ENCODE data around the gene GSTO1.
A peak's percentile ranks its signal among the peaks of the same experiment; 100 is the strongest.

GSTO1 gene

GRCh38 chr10:104216631-104217030 lies 38.1 kb upstream of the GSTO1 start:
- Histone ChIP-seq H3K27ac (ENCODE audit: low read length) (no peak overlapping the region), H3K79me2 (ENCODE audit: low read length) (no peaks in the 10 kb centered on the region), H3K4me3 (ENCODE audit: low read length) (no peak overlapping the region), H3K4me1 (ENCODE audit: low read length) (no peaks in the 10 kb centered on the region), H3F3A (ENCODE audit: insufficient read depth, low read length) (no peaks in the 10 kb centered on the region), H3K9me2 (replicated peaks; ENCODE audit: insufficient read depth, low read length) (no peaks in the 10 kb centered on the region), H3K27me3 (replicated peaks; ENCODE audit: insufficient read depth, low read length) (no peaks in the 10 kb centered on the region), H3K9ac (ENCODE audit: low read length) (no peak overlapping the region), H4K20me1 (ENCODE audit: insufficient read depth, low read length) (no peaks in the 10 kb centered on the region), H2AFZ (ENCODE audit: low read length) (no peak overlapping the region), H3K4me2 (ENCODE audit: low read depth, low read length) (no peak overlapping the region), H3K9me3 (replicated peaks; ENCODE audit: insufficient read depth, low read length) (no peaks in the 10 kb centered on the region), H3K36me3 (replicated peaks; ENCODE audit: insufficient read depth, low read length) (no peaks in the 10 kb centered on the region)
- DNase-seq, result no peak
- TF ChIP-seq EZH2phosphoT487 (IDR thresholded peaks at IDR 0.05; ENCODE audit: low read length) (no peak), CTCF (IDR thresholded peaks at IDR 0.05; ENCODE audit: low read length) (no peak), EZH2 (optimal IDR thresholded peaks at IDR 0.05; ENCODE audit: low read depth, low read length) (no peak)

- peak; percentile 19 for DNase-seq
Observed at GRCh38 chr10:104218751-104219150, 35.9 kb upstream of the GSTO1 start.

GRCh38 chr10:104220522-104220921 lies 34.2 kb upstream of the GSTO1 start:
- no peaks in the 10 kb centered on the region for H4K20me1 ChIP-seq (ENCODE audit: insufficient read depth, low read length)
- no peak overlapping the region for H3K4me2 ChIP-seq (ENCODE audit: low read depth, low read length)
- no peaks in the 10 kb centered on the region for H3F3A ChIP-seq (ENCODE audit: insufficient read depth, low read length)
- DNase-seq, result no peak
- TF ChIP-seq EZH2phosphoT487 (IDR thresholded peaks at IDR 0.05; ENCODE audit: low read length), result no peak
- no peak for TF ChIP-seq EZH2 (optimal IDR thresholded peaks at IDR 0.05; ENCODE audit: low read depth, low read length)
- no peak for TF ChIP-seq CTCF (IDR thresholded peaks at IDR 0.05; ENCODE audit: low read length)
- no peaks in the 10 kb centered on the region for H3K9me2 ChIP-seq (replicated peaks; ENCODE audit: insufficient read depth, low read length)
- no peak overlapping the region for H3K27ac ChIP-seq (ENCODE audit: low read length)
- no peak overlapping the region for H3K9ac ChIP-seq (ENCODE audit: low read length)
- no peak overlapping the region for H3K4me3 ChIP-seq (ENCODE audit: low read length)
- H2AFZ ChIP-seq (ENCODE audit: low read length), result no peak overlapping the region
- no peaks in the 10 kb centered on the region for H3K4me1 ChIP-seq (ENCODE audit: low read length)
- no peaks in the 10 kb centered on the region for H3K27me3 ChIP-seq (replicated peaks; ENCODE audit: insufficient read depth, low read length)
- no peaks in the 10 kb centered on the region for H3K9me3 ChIP-seq (replicated peaks; ENCODE audit: insufficient read depth, low read length)
- no peaks in the 10 kb centered on the region for H3K79me2 ChIP-seq (ENCODE audit: low read length)
- H3K36me3 ChIP-seq (replicated peaks; ENCODE audit: insufficient read depth, low read length), result no peaks in the 10 kb centered on the region

More at GRCh38 chr10:104218751-104219150, 35.9 kb upstream of the GSTO1 start:
- no peak overlapping the region for H3K4me3 ChIP-seq (ENCODE audit: low read length)
- H3K36me3 ChIP-seq (replicated peaks; ENCODE audit: insufficient read depth, low read length), result no peaks in the 10 kb centered on the region
- H3K9ac ChIP-seq (ENCODE audit: low read length), result no peak overlapping the region
- H3K9me3 ChIP-seq (replicated peaks; ENCODE audit: insufficient read depth, low read length), result no peaks in the 10 kb centered on the region
- H4K20me1 ChIP-seq (ENCODE audit: insufficient read depth, low read length), result no peaks in the 10 kb centered on the region
- H2AFZ ChIP-seq (ENCODE audit: low read length), result no peak overlapping the region
- H3K79me2 ChIP-seq (ENCODE audit: low read length), result no peaks in the 10 kb centered on the region
- TF ChIP-seq EZH2 (optimal IDR thresholded peaks at IDR 0.05; ENCODE audit: low read depth, low read length) (no peak), CTCF (IDR thresholded peaks at IDR 0.05; ENCODE audit: low read length) (no peak), EZH2phosphoT487 (IDR thresholded peaks at IDR 0.05; ENCODE audit: low read length) (no peak)
- H3K27me3 ChIP-seq (replicated peaks; ENCODE audit: insufficient read depth, low read length), result no peaks in the 10 kb centered on the region
- no peaks in the 10 kb centered on the region for H3K9me2 ChIP-seq (replicated peaks; ENCODE audit: insufficient read depth, low read length)
- no peak overlapping the region for H3K4me2 ChIP-seq (ENCODE audit: low read depth, low read length)
- H3F3A ChIP-seq (ENCODE audit: insufficient read depth, low read length), result no peaks in the 10 kb centered on the region
- H3K4me1 ChIP-seq (ENCODE audit: low read length), result no peaks in the 10 kb centered on the region
- H3K27ac ChIP-seq (ENCODE audit: low read length), result no peak overlapping the region
